Prostate gland (tissue), 2 donors: ENCODE results near the gene SEMA4C. TPM values are rescaled to one million over a fixed set of nuclear protein-coding genes. Genes with fewer than 3 reads are reported as not detected.
"Not testable (repeated sequence)": the region's sequence is repeated elsewhere in the genome, so short reads cannot be mapped to it uniquely, and the experiment has no call there.

Source experiments
- DNase-seq: peaks from one replicate; pipeline ENCODE4 v3.0.0-alpha.2; 2019; ENCODE audit warnings: low spot score
- H3K27ac ChIP-seq, 2 donors: fragments of 200-600 bp; sonication (generic); 2 replicates each; pipeline ENCODE4 v1.5.1; 2017 to 2019
- H3K27me3 ChIP-seq: fragments of 200-600 bp; sonication (generic); replicated peaks from 2 replicates; pipeline ENCODE4 v1.5.1; 2019; ENCODE audit not compliant: insufficient read depth
- H3K36me3 ChIP-seq, 2 donors: fragments of 200-600 bp; sonication (generic); 1 replicate in 1 of 2; 2 replicates in 1 of 2; pipeline versions ENCODE4 v1.5.1 to v1.8.1; 2017 to 2019
- H3K4me1 ChIP-seq: fragments of 200-600 bp; sonication (generic); replicated peaks from 2 replicates; pipeline ENCODE4 v1.5.1; 2019
- H3K4me3 ChIP-seq, 2 donors: fragments of 200-600 bp; sonication (generic); 2 replicates each; pipeline ENCODE4 v1.5.1; 2017 to 2019
- H3K9me3 ChIP-seq: fragments of 200-600 bp; sonication (generic); 2 replicates; pipeline ENCODE4 v1.5.1; 2017
- POLR2A ChIP-seq: fragments of 450-650 bp; IDR thresholded peaks from one replicate; pipeline ENCODE4 v1.6.1; 2016; ENCODE audit warnings: antibody characterized with exemption, mild to moderate bottlenecking
- POLR2AphosphoS5 ChIP-seq: sonication (generic); formaldehyde crosslinking; IDR thresholded peaks from one replicate; pipeline ENCODE4 v1.6.1; 2017; ENCODE audit warnings: antibody characterized with exemption
- WGBS: methylation state at CpG from one replicate; pipeline ENCODE4 v1.1.5; 2018; 5-methylcytosine and 5-hydroxymethylcytosine counted together
- intact Hi-C: fragments of 100-400 bp; cut with DNase I; formaldehyde crosslinking; loops from one replicate; pipeline ENCODE4 v1.14.2; 2022
- total RNA-seq, 2 donors: library from RNA; depleted of rRNA; stranded (reverse); fragments of >200 nt; gene quantifications; one replicate each; pipeline ENCODE4 v1.1.0, GENCODE V29; 2016
- TF ChIP-seq, protein P1 (sequence below), 4 experiments: fragments of 200-600 bp in 2 of 4; fragments of 450-650 bp in 2 of 4; sonication (generic) in 2 of 4; IDR thresholded peaks; 1 replicate in 3 of 4; 2 replicates in 1 of 4; pipeline ENCODE4 v1.5.1; 2016 to 2019; ENCODE audit warnings: antibody characterized with exemption in 4 of 4, mild to moderate bottlenecking in 2 of 4, moderate library complexity in 2 of 4

SEMA4C gene
- total RNA-seq, 2 donors from 2014 or later: 35.8 to 45.9 TPM

DNA sequence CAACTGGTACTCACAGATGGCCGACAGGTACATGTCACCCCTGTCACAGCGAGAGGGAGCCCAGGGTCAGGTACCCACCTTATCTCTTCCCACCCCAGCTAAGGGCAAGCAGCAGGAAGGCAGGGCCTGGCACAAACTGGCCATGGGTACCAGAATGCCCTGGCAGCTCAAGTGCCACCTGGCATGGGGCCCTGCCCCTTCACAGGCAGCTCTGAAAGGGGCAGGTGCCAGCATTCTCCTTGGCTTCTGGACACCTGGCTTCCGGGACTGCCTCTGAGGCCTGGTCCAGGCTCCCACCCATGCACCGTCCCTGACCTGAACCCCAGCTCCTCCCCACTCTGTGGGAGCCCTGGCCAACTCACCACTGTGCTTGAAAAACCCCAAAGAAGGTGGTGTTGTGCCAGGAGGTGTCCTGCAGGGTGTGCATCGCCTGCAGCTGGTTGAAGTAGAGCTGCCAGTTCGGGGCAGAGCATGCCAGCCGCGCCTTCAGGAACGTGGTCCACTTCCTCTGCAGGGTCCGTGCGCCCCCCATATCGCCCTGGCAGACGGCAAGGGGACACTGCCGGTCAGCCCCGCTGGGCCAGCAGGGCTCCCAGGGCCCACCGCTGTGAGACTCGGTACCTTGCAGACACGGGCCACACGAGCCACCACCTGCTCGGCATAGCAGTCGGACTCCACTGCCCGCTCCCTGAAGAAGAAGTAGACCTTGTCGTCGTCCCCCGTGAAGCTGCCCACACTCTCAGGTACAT, 5.4 kb downstream of the SEMA4C start:
- no peak for DNase-seq
- H3K4me1 ChIP-seq: peaks cover 15% of the 10 kb centered on the region
- intact Hi-C loops: loop anchor here (10.0 kb wide), 1 partner anchor 330 kb away; the partner anchor contains the start of gene ARID5A
- no peak overlapping the region for H3K4me3 ChIP-seq
- no peak overlapping the region for H3K27ac ChIP-seq
- TF ChIP-seq, protein P1, sequence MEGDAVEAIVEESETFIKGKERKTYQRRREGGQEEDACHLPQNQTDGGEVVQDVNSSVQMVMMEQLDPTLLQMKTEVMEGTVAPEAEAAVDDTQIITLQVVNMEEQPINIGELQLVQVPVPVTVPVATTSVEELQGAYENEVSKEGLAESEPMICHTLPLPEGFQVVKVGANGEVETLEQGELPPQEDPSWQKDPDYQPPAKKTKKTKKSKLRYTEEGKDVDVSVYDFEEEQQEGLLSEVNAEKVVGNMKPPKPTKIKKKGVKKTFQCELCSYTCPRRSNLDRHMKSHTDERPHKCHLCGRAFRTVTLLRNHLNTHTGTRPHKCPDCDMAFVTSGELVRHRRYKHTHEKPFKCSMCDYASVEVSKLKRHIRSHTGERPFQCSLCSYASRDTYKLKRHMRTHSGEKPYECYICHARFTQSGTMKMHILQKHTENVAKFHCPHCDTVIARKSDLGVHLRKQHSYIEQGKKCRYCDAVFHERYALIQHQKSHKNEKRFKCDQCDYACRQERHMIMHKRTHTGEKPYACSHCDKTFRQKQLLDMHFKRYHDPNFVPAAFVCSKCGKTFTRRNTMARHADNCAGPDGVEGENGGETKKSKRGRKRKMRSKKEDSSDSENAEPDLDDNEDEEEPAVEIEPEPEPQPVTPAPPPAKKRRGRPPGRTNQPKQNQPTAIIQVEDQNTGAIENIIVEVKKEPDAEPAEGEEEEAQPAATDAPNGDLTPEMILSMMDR (IDR thresholded peaks at IDR 0.05): no peak
- TF ChIP-seq POLR2AphosphoS5: no peak
- TF ChIP-seq POLR2A: no peak
- no peaks in the 10 kb centered on the region for H3K27me3 ChIP-seq
- H3K36me3 ChIP-seq: peaks cover 15 to 35% of the 10 kb centered on the region in 2 donors
- H3K9me3 ChIP-seq: no peaks in the 10 kb centered on the region
- WGBS: 73% methylated on average over 25 of the region's 25 CpGs

DNA sequence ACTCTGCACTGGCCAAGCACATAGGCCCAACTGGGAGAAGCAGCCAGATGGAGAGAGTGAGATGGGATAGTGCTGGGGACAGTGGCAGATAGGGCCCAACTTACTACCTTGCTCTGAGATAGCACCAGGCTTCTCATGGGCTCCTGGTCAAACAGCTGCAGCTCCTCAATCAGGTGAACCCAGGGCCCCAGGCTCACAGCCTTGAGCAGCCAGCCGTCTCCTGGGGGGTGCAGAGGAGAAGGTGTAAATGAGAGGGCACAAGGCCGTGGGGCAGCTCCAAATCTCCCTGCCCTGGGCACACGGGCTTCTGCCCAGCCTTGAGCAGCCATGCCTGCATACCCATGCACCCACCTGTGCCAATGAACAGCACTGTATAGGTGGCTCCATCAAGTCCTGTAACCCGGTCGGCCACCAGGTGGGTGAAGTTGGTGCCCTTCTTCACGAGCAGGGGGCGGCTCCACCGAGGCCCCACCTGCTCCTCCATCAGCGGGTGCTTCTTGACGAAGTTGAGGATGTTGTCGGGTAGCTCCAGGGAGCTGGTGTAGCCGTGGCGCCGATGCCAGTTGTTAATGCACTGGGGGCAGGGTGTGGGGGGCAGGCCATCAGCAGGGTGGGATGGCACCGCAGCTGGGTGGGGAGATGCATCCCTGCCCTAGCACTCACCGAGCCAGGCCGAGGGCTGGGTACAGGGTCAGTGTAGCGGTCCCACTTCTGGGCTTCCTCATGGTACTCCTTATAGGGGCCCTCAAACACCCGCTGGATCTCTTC, 6.1 kb downstream of the SEMA4C start:
- Histone ChIP-seq H3K4me1 (peaks cover 20% of the 10 kb centered on the region), H3K4me3 (no peak overlapping the region), H3K27me3 (no peaks in the 10 kb centered on the region), H3K9me3 (no peaks in the 10 kb centered on the region), H3K36me3 (peaks cover 15 to 35% of the 10 kb centered on the region in 2 donors), H3K27ac (no peak overlapping the region)
- intact Hi-C loops: loop anchor here (10.0 kb wide), 1 partner anchor 329 kb away; the partner anchor contains the start of gene ARID5A
- TF ChIP-seq POLR2AphosphoS5 (no peak), POLR2A (no peak)
- TF ChIP-seq, protein P1 (IDR thresholded peaks at IDR 0.05): no peak
- DNase-seq: no peak
- 79% methylated on average over 13 of the region's 19 CpGs for WGBS

DNA sequence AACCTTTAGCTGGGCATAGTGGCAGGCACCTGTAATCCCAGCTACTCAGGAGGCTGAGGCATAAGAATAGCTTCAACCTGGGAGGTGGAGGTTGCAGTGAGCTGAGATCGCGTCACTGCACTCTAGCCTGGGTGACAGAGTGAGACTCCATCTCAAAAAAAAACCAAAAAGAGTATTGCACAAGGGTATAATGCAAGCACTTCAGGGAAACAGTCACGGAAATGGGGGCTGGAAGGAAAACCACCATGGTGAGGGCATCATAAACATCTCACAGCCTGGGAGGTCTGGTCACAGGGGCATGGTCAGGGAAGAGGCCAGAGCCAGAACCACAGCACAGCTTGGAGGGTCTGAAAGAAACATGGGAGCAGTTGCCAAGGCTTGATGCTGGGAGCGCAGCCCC, 6.8 kb downstream of the SEMA4C start:
- H3K27me3 ChIP-seq, H3K27ac ChIP-seq, H3K4me3 ChIP-seq, DNase-seq, H3K9me3 ChIP-seq: not testable (repeated sequence)
- peaks cover 15 to 35% of the 10 kb centered on the region in 2 donors for H3K36me3 ChIP-seq
- 85% methylated on average over 4 of the region's 4 CpGs for WGBS
- H3K4me1 ChIP-seq: peaks cover 20% of the 10 kb centered on the region
- intact Hi-C loops: loop anchor here (10.0 kb wide), 1 partner anchor 328 kb away; the partner anchor contains the start of gene ARID5A

DNA sequence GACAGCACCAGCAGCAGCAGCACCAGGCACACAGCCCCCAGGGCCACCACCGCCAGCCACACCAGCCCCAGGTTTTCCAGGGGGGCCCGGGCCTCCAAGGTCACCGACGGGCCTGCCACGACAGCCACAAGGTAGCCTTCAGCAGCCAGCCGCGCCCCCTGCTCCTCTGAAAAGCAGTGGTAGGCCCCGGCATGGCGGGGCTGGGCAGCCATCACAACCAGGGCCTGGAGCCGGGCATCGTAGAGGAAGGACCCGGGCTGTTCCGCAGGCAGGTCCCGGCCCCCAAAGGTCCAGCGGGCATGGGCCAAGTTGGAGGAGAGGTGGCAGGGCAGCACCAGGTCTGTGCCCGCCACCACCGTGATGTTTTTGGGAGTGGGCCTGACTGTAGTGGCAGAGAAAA, 8.8 kb downstream of the SEMA4C start:
- DNase-seq: no peak
- H3K36me3 ChIP-seq: peaks cover 15 to 28% of the 10 kb centered on the region in 2 donors
- no peak overlapping the region for H3K27ac ChIP-seq
- no peak overlapping the region for H3K4me3 ChIP-seq
- H3K4me1 ChIP-seq: peaks cover 16% of the 10 kb centered on the region
- no peaks in the 10 kb centered on the region for H3K9me3 ChIP-seq
- 88% methylated on average over 17 of the region's 17 CpGs for WGBS
- TF ChIP-seq, protein P1 (IDR thresholded peaks at IDR 0.05): no peak
- TF ChIP-seq POLR2AphosphoS5: no peak
- TF ChIP-seq POLR2A: no peak
- no peaks in the 10 kb centered on the region for H3K27me3 ChIP-seq
- intact Hi-C loops: loop anchor here (10.0 kb wide), 1 partner anchor 326 kb away; the partner anchor contains the start of gene ARID5A
